Dermis microvascular lymphatic vessel endothelial cell (primary cell): ENCODE data around the gene PFKL. TPM values are rescaled to one million over a fixed set of nuclear protein-coding genes. Genes with fewer than 3 reads are reported as not detected.
"Not testable (repeated sequence)": the region's sequence is repeated elsewhere in the genome, so short reads cannot be mapped to it uniquely, and the experiment has no call there.

Experiments used
- DNase-seq, 2 donors: peaks; one replicate each; pipeline versions ENCODE4 v3.0.0 to v3.0.0-alpha.2; 2010; ENCODE audit warnings: low read depth in 2 of 2
- total RNA-seq: library from RNA; depleted of rRNA; stranded (reverse); fragments of >200 nt; gene quantifications from 2 replicates; pipeline ENCODE4 v1.2.1, GENCODE V29; 2014

PFKL gene
- total RNA-seq, 1 donor from 2014 or later: 240 TPM

DNA sequence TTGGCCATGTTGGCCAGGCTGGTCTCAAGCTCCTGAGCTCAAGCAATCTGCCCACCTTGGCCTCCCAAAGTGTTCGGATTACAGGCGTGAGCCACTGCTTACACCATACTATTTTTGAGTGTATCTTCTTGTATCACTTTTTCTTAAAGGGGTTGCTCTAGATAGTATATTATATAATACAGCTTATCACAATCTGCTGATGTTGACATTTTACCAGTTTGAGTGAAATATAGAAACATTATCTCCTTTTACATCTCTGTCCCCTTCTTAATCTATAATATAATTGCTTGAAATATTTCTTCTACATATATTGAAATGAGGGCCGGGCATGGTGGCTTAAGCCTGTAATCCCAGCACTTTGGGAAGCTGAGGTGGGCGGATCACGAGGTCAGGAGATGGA lies 62.0 kb downstream of the PFKL start:
- not testable (repeated sequence) for DNase-seq

DNA sequence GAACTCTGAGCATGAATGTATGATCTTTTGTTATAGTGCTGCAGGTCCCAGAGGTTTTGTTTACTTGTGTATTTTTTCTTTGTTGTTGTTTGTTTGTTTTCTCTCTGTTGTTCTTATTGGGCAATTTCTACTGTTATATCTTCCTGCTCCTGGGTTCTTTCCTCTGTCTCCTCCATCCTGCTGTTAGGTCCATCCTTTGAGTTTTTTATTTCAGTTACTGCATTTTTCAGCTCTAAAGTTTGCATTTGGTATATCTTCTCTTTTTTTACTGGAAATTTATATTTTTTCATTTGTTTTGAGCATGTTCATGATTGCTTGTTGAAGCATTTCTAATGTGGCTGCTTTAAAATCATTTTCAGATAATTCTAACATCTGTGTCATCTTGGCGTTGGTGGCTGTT lies 63.4 kb downstream of the PFKL start:
- no peak for DNase-seq

DNA sequence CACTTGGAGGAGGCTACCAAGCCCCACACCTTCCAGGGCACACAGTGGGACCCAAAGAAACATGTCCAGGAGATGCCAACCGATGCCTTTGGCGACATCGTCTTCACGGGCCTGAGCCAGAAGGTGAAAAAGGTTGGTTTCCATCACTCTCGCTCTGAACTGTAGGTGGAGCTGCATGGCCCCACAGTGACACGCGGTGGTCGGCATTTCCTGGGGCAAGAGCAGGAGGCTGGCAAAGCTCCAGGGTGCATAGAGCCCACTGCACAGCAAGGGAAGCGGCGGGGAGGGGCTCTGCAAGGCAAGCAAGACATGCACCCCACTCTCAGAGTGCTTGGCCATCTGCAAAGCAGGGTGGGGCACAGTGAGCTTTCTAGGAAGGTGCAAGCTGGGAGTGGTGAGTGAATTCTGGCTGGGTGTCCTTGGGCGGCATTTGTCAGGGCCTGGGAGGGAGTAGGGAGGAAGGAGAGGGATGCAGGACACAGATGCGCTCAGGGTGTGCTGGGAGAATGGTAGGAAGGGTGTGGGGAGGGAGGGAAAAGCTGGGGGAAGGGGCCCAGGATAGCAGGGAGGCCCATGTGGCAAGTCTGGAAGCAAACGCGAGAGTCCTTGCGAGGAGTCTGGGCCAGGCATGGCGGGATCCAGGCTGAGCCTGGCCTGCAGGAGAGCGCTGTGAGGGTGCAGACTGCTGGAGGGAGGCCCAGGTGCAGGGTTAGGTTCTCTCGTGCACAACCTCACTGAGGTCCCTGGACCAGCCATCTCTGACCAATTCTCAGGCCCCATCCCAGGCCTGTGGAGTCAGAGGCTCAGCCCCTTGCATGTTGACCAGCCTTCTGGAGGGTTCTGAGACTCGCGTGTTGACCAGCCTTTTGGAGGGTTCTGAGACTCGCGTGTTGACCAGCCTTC lies 64.5 kb downstream of the PFKL start:
- DNase-seq: no peak

DNA sequence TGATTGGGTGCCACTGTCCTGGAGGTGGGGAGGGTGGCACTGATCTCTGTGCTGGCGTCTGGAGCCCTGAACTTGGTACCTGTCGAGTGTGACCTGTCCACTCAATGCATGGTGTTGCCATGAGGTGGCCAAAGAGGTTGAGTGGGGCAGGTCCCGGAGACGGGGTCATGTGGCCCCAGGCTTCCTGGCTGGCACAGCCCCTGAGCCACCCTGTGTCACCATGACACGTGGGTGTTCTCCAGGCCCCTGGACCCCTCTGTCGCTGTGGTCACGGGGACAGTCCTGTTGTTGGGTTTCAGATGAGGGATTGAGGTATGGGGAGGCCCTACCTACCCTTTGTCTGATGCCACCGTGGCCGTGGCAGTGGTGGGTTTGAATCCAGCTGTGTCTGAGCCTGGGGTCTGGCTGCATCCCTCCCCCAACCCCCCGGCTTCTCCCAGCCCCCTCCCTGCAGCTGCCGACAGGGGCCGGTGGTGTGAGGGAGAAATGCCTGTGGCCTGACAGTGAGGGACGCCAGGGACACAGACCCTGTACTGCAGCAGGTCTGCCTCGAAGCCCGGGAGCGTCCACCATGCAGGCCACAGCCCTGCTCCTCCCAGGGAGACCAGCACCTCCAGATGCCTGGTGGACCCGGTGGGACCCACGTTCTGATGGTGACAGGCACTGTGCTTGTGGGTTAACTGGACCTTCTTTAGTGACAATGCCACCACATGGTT lies 65.6 kb downstream of the PFKL start:
- DNase-seq: no peak

DNA sequence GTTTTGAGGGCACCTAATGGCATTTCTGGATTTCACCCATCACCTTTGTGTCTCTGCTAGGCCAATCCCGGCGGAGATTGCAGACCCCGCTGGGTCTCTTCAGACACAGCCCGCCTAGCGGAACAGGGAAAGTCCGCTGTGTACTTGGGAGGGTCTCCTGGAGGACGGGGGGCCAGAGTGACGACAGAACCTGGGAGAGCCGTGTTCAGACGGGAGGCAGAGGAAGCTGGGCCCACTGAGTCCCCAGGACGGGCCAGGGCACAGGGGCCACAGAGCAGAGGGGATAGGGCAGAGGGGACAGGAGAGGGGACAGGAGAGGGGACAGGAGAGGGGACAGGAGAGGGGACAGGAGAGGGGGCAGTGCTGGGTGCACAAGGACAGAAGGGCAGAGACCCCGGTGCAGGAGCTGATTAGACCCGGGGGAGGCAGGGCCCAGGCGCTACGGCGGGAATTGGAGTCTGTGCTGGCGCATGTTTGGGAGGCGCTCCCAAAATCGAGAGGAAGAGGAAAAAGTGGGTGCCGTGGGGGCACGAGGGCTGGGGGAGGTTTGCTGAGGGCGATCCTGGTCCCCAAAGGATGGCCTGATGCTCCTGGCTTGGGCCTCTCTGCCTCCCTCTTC lies 66.2 kb downstream of the PFKL start:
- DNase-seq: no peak

DNA sequence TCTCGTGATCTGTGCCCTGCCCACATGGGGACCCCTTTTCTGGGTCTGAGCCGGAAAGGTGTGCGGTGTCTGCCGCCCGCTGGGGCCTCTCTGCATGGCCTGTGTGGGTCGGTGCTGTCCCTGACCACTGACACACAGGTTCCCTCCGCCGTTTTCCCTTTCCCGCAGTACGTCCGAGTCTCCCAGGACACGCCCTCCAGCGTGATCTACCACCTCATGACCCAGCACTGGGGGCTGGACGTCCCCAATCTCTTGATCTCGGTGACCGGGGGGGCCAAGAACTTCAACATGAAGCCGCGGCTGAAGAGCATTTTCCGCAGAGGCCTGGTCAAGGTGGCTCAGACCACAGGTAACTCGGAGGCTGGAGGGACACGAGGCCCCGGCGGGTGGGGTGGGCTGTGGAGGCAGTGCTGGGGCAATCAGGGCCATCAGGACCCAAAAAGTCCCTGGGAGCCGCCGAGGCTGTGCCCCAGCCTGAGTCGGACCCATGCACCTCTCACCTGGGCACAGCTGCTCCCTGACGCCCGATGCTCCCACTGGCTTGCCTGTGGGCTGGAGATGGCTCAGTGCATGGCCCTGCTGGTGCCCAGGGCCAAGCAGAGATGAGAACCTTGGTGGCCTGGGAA lies 66.8 kb downstream of the PFKL start:
- DNase-seq: no peak

DNA sequence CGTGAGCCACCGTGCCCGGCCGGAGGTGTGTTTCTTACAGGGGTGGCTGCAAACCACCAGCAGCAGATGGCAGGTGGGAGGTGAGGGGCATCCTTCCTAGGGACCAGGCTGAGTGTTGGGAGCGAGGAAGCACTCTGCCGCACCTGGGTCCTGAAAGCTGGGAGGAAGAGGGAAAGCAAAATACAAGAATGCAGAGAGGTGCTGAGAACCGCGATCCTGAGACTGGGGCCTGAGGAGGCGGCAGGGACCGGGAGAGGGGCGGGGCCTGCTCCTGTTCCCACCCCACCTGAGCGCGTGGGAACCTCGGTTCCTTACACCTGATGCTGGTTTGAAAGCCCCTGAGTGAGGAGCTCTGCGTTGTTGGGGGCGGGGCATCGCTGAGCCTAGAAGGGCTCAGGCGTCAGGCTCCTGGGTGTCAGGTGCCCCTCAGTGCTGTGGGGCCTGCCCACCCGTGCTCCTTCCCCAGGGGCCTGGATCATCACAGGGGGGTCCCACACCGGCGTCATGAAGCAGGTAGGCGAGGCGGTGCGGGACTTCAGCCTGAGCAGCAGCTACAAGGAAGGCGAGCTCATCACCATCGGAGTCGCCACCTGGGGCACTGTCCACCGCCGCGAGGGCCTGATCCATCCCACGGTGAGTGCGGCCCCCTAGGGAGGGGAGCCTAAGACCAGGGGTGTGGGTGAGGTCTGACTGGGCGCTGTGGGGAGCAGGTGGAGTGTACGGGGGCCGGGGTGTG lies 69.0 kb downstream of the PFKL start:
- no peak for DNase-seq

DNA sequence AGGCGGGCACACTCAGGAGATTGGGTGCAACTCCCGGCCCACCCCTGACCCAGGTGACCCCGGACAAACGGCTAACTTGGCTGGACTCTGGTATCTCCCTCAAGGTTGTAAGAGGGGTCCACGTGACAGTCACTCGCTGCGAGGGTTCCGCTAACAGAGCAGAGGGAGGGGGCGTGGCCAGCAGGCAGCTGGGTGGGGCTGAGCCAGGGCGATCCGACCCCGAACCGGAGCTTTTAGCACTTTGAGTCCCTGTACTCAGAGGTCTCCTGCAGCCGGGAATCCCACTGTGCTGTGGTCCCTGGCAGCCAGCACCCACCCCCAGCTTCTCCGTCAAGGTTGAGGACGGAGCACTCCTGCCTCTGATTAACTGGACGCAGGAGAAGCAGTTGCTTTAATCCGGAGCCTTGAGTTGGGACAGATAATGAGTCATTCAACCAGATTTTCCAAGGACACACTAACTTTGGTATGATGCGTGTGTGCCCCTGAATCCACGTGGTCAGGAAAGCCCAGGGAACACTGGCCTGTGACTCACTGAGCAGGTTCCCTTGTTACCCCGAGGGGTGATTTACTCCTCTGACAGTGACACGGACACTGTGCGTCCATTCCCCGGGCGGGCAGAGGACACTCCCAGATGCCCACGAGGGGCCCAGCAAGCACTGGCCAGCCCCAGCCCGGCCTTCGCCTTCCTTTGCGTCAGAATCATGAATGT lies 70.3 kb downstream of the PFKL start:
- no peak for DNase-seq

DNA sequence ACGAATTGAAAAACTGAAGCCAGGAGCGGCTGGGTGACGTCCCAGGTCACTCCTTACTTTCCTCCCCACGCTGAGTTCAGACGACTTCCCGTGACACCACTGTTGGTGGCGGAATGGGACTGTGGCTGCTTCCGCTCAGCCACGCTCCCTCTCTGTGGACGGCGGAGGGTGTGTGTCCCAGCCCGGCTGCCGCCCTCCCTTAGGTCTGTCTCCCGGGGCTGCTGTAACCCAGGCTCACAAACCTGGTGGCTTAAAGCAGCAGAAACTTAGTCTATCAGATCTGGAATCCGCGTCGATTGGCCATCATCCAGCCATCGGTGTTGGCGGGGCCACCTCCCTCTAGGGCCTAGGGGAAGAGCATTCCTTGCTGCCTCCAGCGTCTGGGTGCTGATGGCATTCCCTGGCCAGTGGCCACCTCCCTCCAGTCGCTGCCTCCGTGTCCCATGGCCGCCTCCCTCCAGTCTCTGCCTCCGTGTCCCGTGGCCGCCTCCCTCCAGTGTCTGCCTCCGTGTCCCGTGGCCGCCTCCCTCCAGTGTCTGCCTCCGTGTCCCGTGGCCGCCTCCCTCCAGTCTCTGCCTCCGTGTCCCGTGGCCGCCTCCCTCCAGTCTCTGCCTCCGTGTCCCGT lies 71.0 kb downstream of the PFKL start:
- no peak for DNase-seq

DNA sequence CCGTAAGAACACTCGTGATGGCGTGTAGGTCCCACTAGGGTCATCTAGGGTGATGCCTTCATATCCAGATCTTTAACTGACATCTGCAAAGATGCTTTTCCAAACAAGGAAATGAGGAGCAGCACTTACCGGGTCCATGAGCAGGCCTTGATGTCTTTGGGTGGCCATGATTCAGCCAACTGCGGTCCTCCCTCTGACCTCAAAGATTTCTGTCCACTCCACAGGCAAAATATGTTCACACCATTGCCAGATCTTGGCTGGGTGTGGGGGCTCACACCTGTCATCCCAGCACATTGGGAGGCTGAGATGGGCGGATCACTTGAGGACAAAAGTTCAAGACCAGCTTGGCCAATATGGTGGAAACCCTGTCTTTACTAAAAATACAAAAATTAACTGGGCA lies 71.7 kb downstream of the PFKL start:
- DNase-seq: no peak

DNA sequence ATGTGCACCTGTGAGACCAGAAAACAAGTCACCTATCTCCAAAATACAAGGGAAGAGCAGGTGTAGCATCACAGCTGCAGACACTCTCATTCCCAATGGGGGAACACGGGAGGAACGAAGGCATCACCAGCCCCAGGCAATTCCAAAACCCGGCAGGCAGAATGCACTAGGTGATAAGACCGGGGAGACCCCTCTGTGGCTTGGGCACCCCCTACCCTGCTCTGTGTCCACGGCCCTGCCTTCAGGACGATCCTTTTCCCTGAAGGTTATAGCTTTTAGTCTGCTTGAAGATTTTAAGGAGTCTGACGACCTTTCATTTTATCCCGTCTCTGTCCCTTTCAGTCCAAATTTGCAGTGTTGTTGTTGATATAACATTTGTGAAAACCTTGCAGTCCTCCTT lies 72.8 kb downstream of the PFKL start:
- no peak for DNase-seq

DNA sequence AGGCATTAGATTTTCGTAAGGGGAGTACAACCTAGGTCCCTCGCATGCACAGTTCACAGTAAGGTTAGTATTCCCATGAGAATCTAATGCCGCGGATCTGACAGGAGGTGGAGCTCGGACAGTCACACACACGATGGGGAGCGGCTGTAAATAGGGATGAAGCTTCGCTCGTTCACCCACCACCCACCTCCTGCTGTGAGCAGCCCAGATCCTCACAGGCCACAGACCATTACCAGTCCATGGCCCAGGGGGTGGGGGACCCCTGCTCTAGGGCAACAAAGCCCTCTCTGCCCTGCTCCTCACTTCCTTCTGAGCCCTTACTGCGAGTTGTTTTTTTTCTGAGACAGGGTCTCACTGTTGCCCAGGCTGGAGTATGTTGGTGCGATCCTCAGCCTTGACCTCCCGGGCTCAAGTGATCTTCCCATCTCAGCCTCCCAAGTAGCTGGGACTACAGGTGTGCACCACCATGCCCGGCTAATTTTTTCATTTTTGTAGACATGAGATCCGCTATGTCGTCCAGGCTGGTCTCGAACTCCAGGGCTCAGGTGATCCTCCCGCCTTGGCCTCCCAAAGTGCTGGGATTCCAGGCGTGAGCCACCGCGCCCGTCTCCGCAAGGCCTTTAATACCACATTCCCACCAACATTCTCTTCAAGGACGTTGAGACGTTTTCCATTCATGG lies 74.9 kb downstream of the PFKL start:
- no peak for DNase-seq

DNA sequence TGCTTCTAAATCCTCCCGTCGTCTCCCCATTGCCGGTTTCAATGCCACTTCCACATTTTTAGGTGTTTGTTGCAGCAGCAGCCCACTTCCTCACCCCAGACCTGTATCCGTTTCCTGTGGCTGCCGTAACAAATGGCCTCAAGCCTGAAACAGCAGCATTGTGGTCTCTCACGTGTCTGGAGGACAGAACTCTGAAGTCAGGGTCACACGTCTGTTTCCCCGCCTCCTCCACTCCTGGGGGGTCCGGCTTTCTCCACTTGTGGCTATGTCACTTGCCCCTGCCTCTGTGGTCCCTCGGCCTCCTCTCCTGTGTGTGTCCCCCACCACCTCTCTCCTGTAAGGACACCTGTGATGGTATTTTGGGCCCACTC lies 75.4 kb downstream of the PFKL start:
- no peak for DNase-seq

DNA sequence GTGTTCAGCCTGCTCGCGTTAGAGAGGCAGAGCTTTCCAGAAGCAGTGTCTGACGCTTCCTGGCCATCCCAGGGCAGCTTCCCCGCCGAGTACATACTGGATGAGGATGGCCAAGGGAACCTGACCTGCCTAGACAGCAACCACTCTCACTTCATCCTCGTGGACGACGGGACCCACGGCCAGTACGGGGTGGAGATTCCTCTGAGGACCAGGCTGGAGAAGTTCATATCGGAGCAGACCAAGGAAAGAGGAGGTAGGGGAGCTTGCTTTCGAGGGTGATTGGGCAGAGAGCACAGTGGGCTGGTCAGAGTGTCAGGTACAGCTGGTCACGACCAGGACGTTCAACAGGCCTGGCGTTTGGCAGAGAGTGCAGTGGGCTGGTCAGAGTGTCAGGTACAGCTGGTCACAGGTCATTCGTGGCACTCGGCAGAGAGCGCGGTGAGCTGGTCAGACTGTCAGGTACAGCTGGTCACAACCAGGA lies 75.9 kb downstream of the PFKL start:
- no peak for DNase-seq

DNA sequence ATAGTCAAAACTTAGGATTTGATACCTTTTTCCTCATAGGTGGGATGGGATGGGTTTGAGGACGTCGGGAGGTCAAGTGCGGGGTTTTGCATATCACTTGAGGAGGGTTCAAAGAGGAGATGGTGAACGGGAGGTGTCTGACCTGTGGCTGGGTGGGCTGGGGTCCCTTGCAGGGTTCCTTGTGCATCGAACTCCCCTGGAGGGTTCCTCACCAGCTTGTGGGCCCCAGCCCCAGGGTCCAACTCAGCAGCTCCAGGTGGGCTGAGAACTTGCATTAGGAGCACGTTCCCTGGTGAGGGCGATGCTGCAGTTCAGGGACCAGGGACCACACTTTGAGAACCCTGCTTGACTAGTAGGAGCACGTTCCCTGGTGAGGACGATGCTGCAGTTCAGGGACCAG lies 76.8 kb downstream of the PFKL start:
- no peak for DNase-seq
